ENCODE data around the gene BUB1B. TPM values are rescaled to one million over a fixed set of nuclear protein-coding genes. Genes with fewer than 3 reads are reported as not detected.
"Not testable (repeated sequence)": the region's sequence is repeated elsewhere in the genome, so short reads cannot be mapped to it uniquely, and the experiment has no call there.

The BUB1B gene
- total and polyA plus RNA-seq, 4 donors, result 1.1 to 8.0 (median 2.1) TPM

- Histone ChIP-seq H3K9me3 (ENCODE audit: control insufficient read depth in 4 of 4, insufficient read depth in 3 of 4, low read length in 3 of 4) (no peaks in the 10 kb centered on the region), H3K36me3 (ENCODE audit: control insufficient read depth in 4 of 4, insufficient read depth in 4 of 4, low read length in 4 of 4) (no peaks in the 10 kb centered on the region), H3K4me3 (no peak overlapping the region), H3K27ac (ENCODE audit: low read depth in 1 of 2, low read length in 1 of 2) (no peak overlapping the region), H3K4me1 (ENCODE audit: control insufficient read depth in 5 of 5, insufficient read depth in 5 of 5, low read length in 5 of 5) (peaks cover 0 to 4% (median 0%) of the 10 kb centered on the region in 5 donors), H3K9ac (ENCODE audit: insufficient read depth in 1 of 2, low read length in 2 of 2) (no peak overlapping the region), H3K27me3 (ENCODE audit: control insufficient read depth in 3 of 3, insufficient read depth in 3 of 3, low read length in 2 of 3) (no peaks in the 10 kb centered on the region)
- WGBS, 2 donors, result 56 to 63% methylated on average over 6 of the region's 6 CpGs
- TF ChIP-seq, protein P1, sequence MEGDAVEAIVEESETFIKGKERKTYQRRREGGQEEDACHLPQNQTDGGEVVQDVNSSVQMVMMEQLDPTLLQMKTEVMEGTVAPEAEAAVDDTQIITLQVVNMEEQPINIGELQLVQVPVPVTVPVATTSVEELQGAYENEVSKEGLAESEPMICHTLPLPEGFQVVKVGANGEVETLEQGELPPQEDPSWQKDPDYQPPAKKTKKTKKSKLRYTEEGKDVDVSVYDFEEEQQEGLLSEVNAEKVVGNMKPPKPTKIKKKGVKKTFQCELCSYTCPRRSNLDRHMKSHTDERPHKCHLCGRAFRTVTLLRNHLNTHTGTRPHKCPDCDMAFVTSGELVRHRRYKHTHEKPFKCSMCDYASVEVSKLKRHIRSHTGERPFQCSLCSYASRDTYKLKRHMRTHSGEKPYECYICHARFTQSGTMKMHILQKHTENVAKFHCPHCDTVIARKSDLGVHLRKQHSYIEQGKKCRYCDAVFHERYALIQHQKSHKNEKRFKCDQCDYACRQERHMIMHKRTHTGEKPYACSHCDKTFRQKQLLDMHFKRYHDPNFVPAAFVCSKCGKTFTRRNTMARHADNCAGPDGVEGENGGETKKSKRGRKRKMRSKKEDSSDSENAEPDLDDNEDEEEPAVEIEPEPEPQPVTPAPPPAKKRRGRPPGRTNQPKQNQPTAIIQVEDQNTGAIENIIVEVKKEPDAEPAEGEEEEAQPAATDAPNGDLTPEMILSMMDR (IDR thresholded peaks at IDR 0.05; ENCODE audit: control extremely low read depth, extremely low read depth), result no peak
- ATAC-seq (ENCODE audit: insufficient read depth, low FRiP score) (no peak), DNase-seq (no peak)
These were observed 9.4 kb upstream of the BUB1B start for GRCh38 chr15:40151499-40151898.

GRCh38 chr15:40151991-40152390 lies 8.9 kb upstream of the BUB1B start:
- Histone ChIP-seq H3K4me1 (ENCODE audit: control insufficient read depth in 5 of 5, insufficient read depth in 5 of 5, low read length in 5 of 5) (peaks cover 0 to 4% (median 0%) of the 10 kb centered on the region in 5 donors), H3K27ac (ENCODE audit: low read depth in 1 of 2, low read length in 1 of 2) (no peak overlapping the region), H3K36me3 (ENCODE audit: control insufficient read depth in 4 of 4, insufficient read depth in 4 of 4, low read length in 4 of 4) (no peaks in the 10 kb centered on the region), H3K9me3 (ENCODE audit: control insufficient read depth in 4 of 4, insufficient read depth in 3 of 4, low read length in 3 of 4) (no peaks in the 10 kb centered on the region), H3K27me3 (ENCODE audit: control insufficient read depth in 3 of 3, insufficient read depth in 3 of 3, low read length in 2 of 3) (no peaks in the 10 kb centered on the region), H3K4me3 (no peak overlapping the region), H3K9ac (ENCODE audit: insufficient read depth in 1 of 2, low read length in 2 of 2) (no peak overlapping the region)
- 98% methylated on average over 4 of the region's 4 CpGs for WGBS, 2 donors
- ATAC-seq (ENCODE audit: insufficient read depth, low FRiP score) (no peak), DNase-seq (no peak)
- TF ChIP-seq, protein P1 (IDR thresholded peaks at IDR 0.05; ENCODE audit: control extremely low read depth, extremely low read depth), result no peak

- not testable (repeated sequence) for H3K4me1 ChIP-seq (ENCODE audit: control insufficient read depth in 5 of 5, insufficient read depth in 5 of 5, low read length in 5 of 5); H3K4me3 ChIP-seq; H3K9me3 ChIP-seq (ENCODE audit: control insufficient read depth in 4 of 4, insufficient read depth in 3 of 4, low read length in 3 of 4); DNase-seq; H3K27me3 ChIP-seq (ENCODE audit: control insufficient read depth in 3 of 3, insufficient read depth in 3 of 3, low read length in 2 of 3); H3K9ac ChIP-seq (ENCODE audit: insufficient read depth in 1 of 2, low read length in 2 of 2); H3K36me3 ChIP-seq (ENCODE audit: control insufficient read depth in 4 of 4, insufficient read depth in 4 of 4, low read length in 4 of 4); ATAC-seq (ENCODE audit: insufficient read depth, low FRiP score); H3K27ac ChIP-seq (ENCODE audit: low read depth in 1 of 2, low read length in 1 of 2)
- WGBS, 2 donors, result 33% methylated on average over 1 of the region's 1 CpG; no CpG with 5 or more reads in 1 of the 2 donors
These were observed 6.0 kb upstream of the BUB1B start for GRCh38 chr15:40154821-40155220.

GRCh38 chr15:40155270-40155910 lies 5.5 kb upstream of the BUB1B start:
- ATAC-seq (ENCODE audit: insufficient read depth, low FRiP score) (no peak), DNase-seq (peak; percentile 60 to 76 (median 68))
- no peak overlapping the region for H3K9ac ChIP-seq (ENCODE audit: insufficient read depth in 1 of 2, low read length in 2 of 2)
- H3K4me3 ChIP-seq, result no peak overlapping the region
- H3K27ac ChIP-seq (ENCODE audit: low read depth in 1 of 2, low read length in 1 of 2), result no peak overlapping the region
- H3K9me3 ChIP-seq (ENCODE audit: control insufficient read depth in 4 of 4, insufficient read depth in 3 of 4, low read length in 3 of 4), result no peaks in the 10 kb centered on the region
- peaks cover 0 to 5% (median 0%) of the 10 kb centered on the region in 5 donors for H3K4me1 ChIP-seq (ENCODE audit: control insufficient read depth in 5 of 5, insufficient read depth in 5 of 5, low read length in 5 of 5)
- H3K36me3 ChIP-seq (ENCODE audit: control insufficient read depth in 4 of 4, insufficient read depth in 4 of 4, low read length in 4 of 4), result no peaks in the 10 kb centered on the region
- WGBS, 2 donors, result 65 to 74% methylated on average over 4 of the region's 5 CpGs
- no peaks in the 10 kb centered on the region for H3K27me3 ChIP-seq (ENCODE audit: control insufficient read depth in 3 of 3, insufficient read depth in 3 of 3, low read length in 2 of 3)
- TF ChIP-seq, protein P1 (IDR thresholded peaks at IDR 0.05; ENCODE audit: control extremely low read depth, extremely low read depth), result no peak

Data from lung (tissue), 12 donors.